MCF 10A (cell line): Measurements from ENCODE around the gene FOXP1. TPM values are rescaled to one million over a fixed set of nuclear protein-coding genes. Genes with fewer than 3 reads are reported as not detected.

Experiments used
- BruUV-seq: library from RNA; stranded (reverse); fragments of 400-500 nt; replicated peaks from 2 replicates; lab custom pipeline; 2021; lab: Mats Ljungman, UMichigan
- CTCF ChIA-PET: fragments of 300-600 bp; sonication (Branson Sonifier 250); formaldehyde crosslinking; extraction: SDS; loops from one replicate; lab custom pipeline; 2021; ENCODE audit warnings: antibody characterized with exemption, inconsistent platforms; lab: Yijun Ruan, JAX
- POLR2A ChIA-PET: fragments of 300-600, 350-650 bp; sonication (Branson Sonifier 250); formaldehyde crosslinking; extraction: SDS; loops from one replicate; lab custom pipeline; 2020; ENCODE audit warnings: antibody characterized with exemption, inconsistent platforms; lab: Yijun Ruan, JAX
- DNase-seq: peaks from one replicate; pipeline ENCODE4 v3.0.0-alpha.2; 2018; ENCODE audit not compliant: unreplicated experiment
- H3K27ac Mint-ChIP-seq: one replicate; pipeline ENCODE4 v1.8.0; 2022; ENCODE audit warnings: mild to moderate bottlenecking, low read depth, mixed read lengths; ENCODE audit not compliant: unreplicated experiment
- H3K27me3 Mint-ChIP-seq: one replicate; pipeline ENCODE4 v1.8.0; 2022; ENCODE audit warnings: mixed read lengths; ENCODE audit not compliant: insufficient read depth, unreplicated experiment
- H3K36me3 Mint-ChIP-seq: one replicate; pipeline ENCODE4 v1.8.0; 2022; ENCODE audit warnings: mild to moderate bottlenecking, moderate library complexity, mixed read lengths; ENCODE audit not compliant: insufficient read depth, unreplicated experiment
- H3K4me1 Mint-ChIP-seq: one replicate; pipeline ENCODE4 v1.8.0; 2022; ENCODE audit warnings: mixed read lengths; ENCODE audit not compliant: insufficient read depth, unreplicated experiment
- H3K4me3 Mint-ChIP-seq: one replicate; pipeline ENCODE4 v1.8.0; 2022; ENCODE audit warnings: mild to moderate bottlenecking, moderate library complexity, mixed read lengths; ENCODE audit not compliant: unreplicated experiment
- H3K9me3 Mint-ChIP-seq: one replicate; pipeline ENCODE4 v1.8.0; 2022; ENCODE audit warnings: mixed read lengths; ENCODE audit not compliant: unreplicated experiment
- intact Hi-C: fragments of 100-400 bp; cut with micrococcal nuclease; formaldehyde crosslinking; loops from 2 replicates; pipeline ENCODE4 v1.14.1; 2022
- total RNA-seq: library from RNA; stranded (reverse); gene quantifications from 2 replicates; pipeline ENCODE4 v1.2.3, GENCODE V29; 2022
- TF ChIP-seq, protein P1 (sequence below): fragments of 200-600 bp; IDR thresholded peaks from one replicate; pipeline ENCODE4 v1.8.0; 2022; ENCODE audit warnings: antibody characterized with exemption, mild to moderate bottlenecking; ENCODE audit not compliant: unreplicated experiment

Gene FOXP1
- total RNA-seq, 1 experiment from 2014 or later, result 49.0 TPM

GRCh38 chr3:71226565-71227269 is 356.8 kb downstream of the FOXP1 start:
- no peaks in the 10 kb centered on the region for H3K27me3 Mint-ChIP-seq
- intact Hi-C loops, result no loop called here
- peaks cover 7% of the 10 kb centered on the region for H3K9me3 Mint-ChIP-seq
- ChIA-PET POLR2A (interaction anchor here (1.0 kb wide), 1 partner anchor 9 kb away, joined by 3 read pairs; no protein-coding TSS in a partner anchor), CTCF (interaction anchor here (0.7 kb wide), 1 partner anchor 249 kb away, joined by 4 read pairs; no protein-coding TSS in a partner anchor)
- no peaks in the 10 kb centered on the region for H3K4me1 Mint-ChIP-seq
- no TSS peak for BruUV-seq
- DNase-seq, result no peak
- H3K27ac Mint-ChIP-seq, result no peak overlapping the region
- TF ChIP-seq, protein P1, sequence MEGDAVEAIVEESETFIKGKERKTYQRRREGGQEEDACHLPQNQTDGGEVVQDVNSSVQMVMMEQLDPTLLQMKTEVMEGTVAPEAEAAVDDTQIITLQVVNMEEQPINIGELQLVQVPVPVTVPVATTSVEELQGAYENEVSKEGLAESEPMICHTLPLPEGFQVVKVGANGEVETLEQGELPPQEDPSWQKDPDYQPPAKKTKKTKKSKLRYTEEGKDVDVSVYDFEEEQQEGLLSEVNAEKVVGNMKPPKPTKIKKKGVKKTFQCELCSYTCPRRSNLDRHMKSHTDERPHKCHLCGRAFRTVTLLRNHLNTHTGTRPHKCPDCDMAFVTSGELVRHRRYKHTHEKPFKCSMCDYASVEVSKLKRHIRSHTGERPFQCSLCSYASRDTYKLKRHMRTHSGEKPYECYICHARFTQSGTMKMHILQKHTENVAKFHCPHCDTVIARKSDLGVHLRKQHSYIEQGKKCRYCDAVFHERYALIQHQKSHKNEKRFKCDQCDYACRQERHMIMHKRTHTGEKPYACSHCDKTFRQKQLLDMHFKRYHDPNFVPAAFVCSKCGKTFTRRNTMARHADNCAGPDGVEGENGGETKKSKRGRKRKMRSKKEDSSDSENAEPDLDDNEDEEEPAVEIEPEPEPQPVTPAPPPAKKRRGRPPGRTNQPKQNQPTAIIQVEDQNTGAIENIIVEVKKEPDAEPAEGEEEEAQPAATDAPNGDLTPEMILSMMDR, result no peak
- no peaks in the 10 kb centered on the region for H3K36me3 Mint-ChIP-seq
- no peak overlapping the region for H3K4me3 Mint-ChIP-seq

- intact Hi-C loops, result no loop called here
- no peak overlapping the region for H3K4me3 Mint-ChIP-seq
- TF ChIP-seq, protein P1, result no peak
- H3K27ac Mint-ChIP-seq, result no peak overlapping the region
- no peaks in the 10 kb centered on the region for H3K27me3 Mint-ChIP-seq
- no peak for DNase-seq
- no TSS peak for BruUV-seq
- POLR2A ChIA-PET, result interaction anchor here (0.6 to 1.5 kb wide), 4 partner anchors 13 to 50 kb away, joined by 3 read pairs; no protein-coding TSS in a partner anchor
- H3K4me1 Mint-ChIP-seq, result no peaks in the 10 kb centered on the region
- H3K9me3 Mint-ChIP-seq, result peaks cover 7% of the 10 kb centered on the region
- no peaks in the 10 kb centered on the region for H3K36me3 Mint-ChIP-seq
- CTCF ChIA-PET, result no interaction called here
These were observed 357.5 kb downstream of the FOXP1 start for GRCh38 chr3:71225951-71226564.

- ChIA-PET CTCF (interaction anchor here (0.7 to 1.2 kb wide), 3 partner anchors 15 to 360 kb away, joined by 3 to 4 read pairs (median 3); no protein-coding TSS in a partner anchor), POLR2A (interaction anchor here (0.5 to 1.5 kb wide), 4 partner anchors 12 to 51 kb away, joined by 3 read pairs; no protein-coding TSS in a partner anchor)
- no peak overlapping the region for H3K27ac Mint-ChIP-seq
- H3K4me3 Mint-ChIP-seq, result no peak overlapping the region
- peaks cover 7% of the 10 kb centered on the region for H3K9me3 Mint-ChIP-seq
- no peaks in the 10 kb centered on the region for H3K36me3 Mint-ChIP-seq
- DNase-seq, result no peak
- no peaks in the 10 kb centered on the region for H3K4me1 Mint-ChIP-seq
- BruUV-seq, result no TSS peak
- H3K27me3 Mint-ChIP-seq, result no peaks in the 10 kb centered on the region
- TF ChIP-seq, protein P1, result no peak
- intact Hi-C loops, result no loop called here
These were observed 358.4 kb downstream of the FOXP1 start for GRCh38 chr3:71225002-71225684.
